Stimulated activated CD4-positive, alpha-beta T cell treated with anti-CD3 and anti-CD28 coated beads, Interleukin-12 subunit alpha, Interleukin-12 subunit beta, amount 100 ng/mL, for 4 hours (primary cell): ENCODE measurements around the gene TBC1D22A.

ENCODE experiments used
- DNase-seq: peaks from one replicate; pipeline ENCODE4 v3.0.0-alpha.2; 2020

The TBC1D22A gene

GRCh38 chr22:47005506-47006408 is 243.3 kb downstream of the TBC1D22A start:
- no peak for DNase-seq

DNA sequence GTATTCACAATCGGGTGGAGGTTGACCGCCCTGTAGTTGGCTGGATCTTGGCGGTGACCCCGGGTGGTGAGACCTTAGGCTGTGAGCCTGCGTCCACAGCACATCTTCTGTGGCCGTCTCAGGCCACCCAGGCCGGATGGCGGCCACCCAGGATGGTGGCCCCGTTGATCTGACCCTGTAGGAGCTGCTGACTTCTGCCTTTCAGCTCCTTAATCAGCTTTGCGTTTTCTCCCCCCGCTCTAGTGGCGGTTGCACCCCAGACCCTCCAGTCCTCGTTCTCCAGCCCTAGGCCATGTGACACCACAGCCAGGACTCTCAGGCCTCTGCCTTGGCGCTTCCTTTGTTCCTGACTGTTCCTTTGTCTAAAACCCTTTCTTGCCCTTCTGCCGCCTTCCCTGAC is 244.0 kb downstream of the TBC1D22A start:
- no peak for DNase-seq

DNA sequence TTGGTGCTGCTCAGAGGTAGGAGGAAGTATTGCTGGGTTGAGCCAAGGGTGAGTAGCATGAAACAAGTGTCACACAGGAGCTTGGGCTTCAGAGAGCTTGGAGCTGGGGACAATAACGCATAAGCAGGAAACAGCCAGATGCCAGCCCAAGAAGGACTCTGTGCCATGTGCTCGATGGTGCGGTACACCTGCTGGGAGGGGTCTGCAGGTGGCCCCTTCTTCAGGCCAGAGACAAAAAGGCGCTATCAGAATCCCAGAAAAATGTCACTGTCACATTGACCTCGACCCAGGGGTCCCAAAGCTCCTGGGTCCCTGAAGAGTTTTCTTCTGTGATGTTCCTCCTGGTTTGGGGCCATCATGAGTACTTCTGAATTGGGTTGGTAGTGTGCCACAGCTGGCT is 244.4 kb downstream of the TBC1D22A start:
- no peak for DNase-seq

DNA sequence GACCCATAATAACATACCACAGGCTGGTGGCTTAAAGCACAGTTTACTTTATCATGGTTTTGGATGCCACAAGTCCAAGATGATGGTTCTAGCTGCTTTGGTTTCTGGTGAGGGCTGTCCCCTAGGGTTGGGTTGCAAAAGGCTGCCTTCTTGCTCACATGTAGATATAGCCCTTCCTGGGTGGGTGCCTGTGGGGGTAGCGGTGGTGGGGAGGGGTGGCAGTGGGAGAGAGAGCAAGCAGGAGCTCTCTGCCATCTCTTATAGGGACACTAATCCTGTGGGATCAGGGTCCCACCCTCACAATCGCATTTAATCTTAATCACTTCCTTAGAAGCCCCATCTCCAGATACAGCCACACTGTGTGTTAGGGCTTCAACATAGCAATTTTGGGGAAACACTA is 245.0 kb downstream of the TBC1D22A start:
- DNase-seq: no peak

GRCh38 chr22:47008208-47008885 is 245.9 kb downstream of the TBC1D22A start:
- DNase-seq: no peak

- DNase-seq: no peak
Observed at GRCh38 chr22:47009304-47010101, 247.1 kb downstream of the TBC1D22A start.

DNA sequence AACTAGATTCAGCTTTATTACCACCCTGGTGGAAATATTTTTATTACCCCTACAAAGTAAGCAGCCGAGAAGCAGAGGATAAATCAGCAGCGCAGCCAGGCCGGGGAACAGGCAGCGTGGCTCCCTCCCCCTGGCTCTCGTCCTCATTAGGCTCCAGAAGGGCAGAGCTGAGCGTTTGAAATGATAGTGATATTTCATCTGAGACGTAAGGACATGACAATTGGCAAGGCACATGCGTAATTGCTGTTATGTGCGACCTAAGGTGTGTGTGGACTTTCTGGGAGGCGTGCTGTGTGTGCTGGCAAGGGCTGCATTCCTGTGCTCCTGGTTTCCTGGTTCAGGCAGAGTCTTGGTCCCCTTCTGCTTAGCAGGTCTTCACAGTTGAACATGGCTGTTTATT is 247.8 kb downstream of the TBC1D22A start:
- no peak for DNase-seq

DNA sequence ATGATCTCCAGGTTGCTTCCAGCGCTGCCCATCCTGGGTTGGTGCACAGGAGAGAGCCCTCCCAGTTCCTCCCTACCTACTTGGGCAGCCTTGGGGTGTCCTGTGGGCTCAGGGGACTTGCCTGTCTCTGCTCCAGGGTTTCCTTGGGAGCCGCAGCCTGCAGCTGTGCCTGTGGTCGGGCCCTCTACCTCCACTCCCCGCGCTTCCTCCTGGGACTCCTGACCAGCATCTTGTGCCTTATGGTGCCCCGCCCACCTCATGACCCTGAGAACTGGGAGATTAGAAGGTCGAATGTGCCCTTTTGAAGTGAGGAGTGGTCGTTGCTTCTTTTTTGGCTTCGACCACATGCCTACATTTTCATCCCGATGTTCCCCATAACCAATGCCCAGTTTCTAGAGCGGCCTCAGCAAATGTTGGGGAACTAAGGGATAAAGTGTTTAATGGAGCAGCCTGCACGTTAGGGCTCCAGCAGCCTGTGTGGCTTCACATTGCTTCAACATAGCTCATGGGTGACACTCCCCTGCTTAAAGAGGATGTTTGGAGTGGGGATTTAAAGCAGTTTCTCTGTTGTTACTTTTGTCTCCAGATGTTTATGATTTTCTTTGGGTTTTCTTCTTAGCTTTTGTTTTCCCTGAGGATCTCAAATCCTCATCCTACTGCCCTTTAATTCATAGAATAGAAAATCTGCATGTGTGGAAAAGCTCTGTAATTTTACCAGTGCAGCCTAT is 248.8 kb downstream of the TBC1D22A start:
- DNase-seq: no peak

DNA sequence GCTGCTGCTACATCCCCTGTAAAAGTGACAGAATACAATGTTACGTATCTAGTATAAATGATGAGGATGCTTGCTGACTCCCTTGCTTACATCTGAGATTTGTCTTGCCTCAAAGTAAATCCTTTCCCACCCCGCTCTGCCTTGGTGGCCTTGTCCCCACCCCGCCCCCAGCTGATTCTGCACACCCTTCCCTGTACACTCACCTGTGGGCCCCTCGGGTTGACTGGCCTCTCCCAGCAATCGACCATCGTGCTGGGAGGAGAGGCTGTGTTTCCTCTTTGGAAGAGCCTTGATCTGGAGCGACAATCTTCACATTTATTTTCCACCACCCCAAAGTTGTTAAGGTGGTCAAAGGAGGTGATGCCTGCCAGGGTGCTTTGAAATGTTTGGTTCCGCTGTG is 249.4 kb downstream of the TBC1D22A start:
- DNase-seq: no peak

DNA sequence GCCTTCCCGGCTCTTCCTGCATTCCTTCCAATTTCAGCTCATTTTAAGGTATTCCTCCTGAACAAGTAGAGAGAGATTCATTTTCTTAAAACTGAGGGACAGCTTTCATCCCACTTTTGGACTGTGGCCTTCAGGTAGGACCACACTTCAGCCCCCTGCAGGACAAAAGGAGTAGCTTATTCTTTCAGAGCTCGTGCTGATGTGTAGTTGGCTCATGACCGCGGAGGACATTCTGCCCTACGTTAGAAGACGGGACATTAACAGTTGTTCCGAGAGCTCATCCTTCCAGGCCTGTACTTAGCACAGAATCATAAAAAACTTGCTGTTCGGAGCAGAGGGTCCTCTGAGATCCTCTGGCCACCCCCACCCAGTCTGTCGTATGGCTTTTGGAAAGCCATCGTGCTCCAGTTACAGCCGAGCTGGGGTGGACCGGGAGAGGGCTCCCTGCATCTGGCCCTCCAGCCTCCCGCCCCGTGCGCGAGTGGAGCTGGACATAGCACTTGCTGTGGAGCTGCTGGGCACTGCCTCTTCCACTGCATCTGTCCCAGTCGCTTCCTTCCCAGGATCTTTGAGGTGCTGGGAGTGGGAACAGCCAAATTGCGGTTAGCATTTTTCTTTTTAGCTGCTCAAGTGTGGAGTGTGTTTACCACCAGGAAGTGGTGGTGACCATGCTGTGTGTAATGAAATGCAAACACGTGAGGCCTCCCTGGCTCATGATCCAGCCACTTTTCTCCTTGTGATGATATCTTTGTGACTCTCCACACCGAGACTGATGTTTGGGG is 250.3 kb downstream of the TBC1D22A start:
- no peak for DNase-seq

DNA sequence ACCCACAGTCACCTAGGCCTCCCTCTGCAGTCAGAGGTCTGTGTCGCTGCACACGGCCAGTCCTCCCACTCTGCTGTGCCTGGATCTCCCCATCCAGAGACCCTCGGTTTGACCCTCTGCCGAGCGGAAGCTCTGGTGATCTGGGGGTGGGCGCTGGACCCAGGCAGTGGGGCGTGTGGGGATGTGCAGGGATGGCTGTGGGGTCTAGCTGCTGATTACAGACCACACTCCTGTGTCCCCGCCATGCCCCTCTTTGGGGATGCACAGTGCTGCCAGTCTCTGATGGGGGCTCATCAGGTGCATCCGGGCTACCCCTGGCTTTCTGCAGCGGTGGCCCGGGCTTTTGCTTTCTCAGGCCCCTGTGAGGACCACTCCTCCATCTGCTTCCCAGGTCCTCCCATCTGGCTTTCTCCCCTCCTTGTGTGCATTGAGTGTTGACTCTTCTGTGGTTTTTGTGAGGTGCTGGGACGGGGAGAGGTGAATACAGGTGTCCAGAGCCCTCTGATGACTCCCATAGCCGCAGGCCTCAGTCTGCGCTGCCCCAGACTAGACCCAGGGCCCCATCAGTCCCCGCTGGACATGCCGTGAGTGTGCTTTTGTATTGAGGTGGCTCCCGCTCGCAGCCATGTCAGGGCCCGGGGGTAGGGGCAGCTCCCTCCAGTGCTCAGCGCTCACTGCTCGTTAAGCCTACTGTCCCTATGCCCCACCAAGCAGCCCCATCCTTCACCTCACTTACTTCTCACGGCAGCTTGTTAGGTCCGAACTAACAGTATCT is 251.6 kb downstream of the TBC1D22A start:
- no peak for DNase-seq

DNA sequence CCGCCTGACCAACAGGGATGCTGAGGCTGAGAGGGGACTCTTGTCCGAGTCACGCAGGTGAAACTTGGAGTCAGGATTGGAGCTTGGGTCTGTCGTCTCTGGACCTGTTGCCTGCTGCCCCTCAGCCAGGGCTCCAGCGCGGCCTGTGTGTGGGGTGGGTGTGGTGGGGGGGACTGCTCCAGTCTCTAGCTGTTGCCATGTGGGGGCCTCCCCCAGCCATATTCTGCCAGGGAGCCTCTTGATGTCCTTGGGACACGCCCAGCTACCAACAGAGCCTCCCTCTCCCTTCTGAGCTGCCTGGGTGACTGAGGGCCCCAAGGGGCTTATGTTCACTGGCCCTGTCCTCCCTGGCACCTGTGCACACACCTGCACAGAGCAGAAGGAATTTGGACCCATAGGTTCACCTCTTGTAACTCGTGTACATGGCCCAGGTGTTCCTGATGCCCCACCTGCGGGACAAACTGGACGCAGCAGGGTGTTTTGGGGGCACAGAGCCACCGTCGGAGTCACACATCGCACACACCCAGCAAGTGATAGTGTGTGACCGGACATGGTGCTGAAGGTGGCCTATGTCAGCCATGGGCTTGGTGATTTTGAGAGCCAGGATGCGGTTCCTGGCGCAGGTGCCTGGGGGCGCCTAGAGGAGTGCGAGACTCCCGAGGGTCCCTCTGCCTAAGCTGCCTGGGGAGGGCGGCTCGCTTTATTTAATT is 252.3 kb downstream of the TBC1D22A start:
- DNase-seq: no peak

- no peak for DNase-seq
Observed at GRCh38 chr22:47015589-47016178, 253.2 kb downstream of the TBC1D22A start.

GRCh38 chr22:47016631-47017030 is 254.2 kb downstream of the TBC1D22A start:
- no peak for DNase-seq

GRCh38 chr22:47017245-47017644 is 254.8 kb downstream of the TBC1D22A start:
- DNase-seq: no peak

DNA sequence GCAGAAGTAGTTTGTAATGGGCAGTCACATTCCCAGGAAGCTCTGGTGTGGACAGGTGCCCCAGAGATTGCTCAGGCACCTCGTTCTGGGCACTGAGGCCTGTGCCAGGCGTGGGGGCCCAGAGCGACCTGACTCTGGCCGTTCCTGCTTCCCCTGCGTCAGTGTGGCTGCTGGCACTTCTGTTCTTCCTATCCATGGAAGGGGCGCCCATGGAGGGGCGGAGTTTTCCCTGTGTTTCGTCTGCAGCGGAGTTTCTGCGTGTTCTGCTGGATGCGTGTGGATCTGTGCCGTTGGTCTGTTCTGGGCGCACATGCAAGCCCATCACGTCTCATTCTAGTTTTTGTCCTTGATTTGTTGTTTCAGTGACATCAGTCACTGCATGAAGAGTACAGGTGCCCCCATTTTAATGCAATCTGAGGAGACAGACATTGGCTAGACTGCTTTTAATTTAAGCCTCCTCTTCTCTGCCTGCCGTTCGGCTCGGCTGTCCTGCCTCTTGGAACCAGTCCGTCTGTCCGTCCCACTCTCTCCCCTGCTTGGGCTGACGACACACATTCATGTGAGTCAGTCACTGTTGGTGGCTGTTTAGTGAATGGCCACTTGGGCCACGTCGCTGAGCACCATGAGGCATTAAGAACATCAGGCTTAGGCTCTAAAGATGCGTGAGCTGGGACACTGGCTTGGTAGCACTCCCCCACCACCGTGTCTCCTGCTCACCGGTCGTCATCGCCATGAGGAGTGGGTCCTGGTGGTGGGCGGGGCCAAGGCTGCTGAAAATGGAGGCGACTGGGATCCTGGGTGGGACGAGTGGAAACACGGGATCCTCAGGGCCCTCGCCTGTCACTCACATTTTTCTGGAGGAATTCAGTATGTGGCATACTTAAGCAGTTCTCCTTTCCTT is 255.8 kb downstream of the TBC1D22A start:
- DNase-seq: no peak

GRCh38 chr22:47019012-47019790 is 256.8 kb downstream of the TBC1D22A start:
- DNase-seq: no peak

GRCh38 chr22:47020166-47020565 is 257.7 kb downstream of the TBC1D22A start:
- DNase-seq: no peak
